ENCODE results near the gene SH3RF3. TPM values are rescaled to one million over a fixed set of nuclear protein-coding genes. Genes with fewer than 3 reads are reported as not detected.

The SH3RF3 gene
- total and polyA plus RNA-seq, 9 of the 15 experiments (the other 6 are each of a cell fraction or from before 2014, with no cell fraction given) = 0.02 TPM; not detected in 8

- Histone ChIP-seq H3K9me1 (ENCODE audit: control insufficient read depth, insufficient read depth, low read length) (no peaks in the 10 kb centered on the region), H3K27me3 (ENCODE audit: control insufficient read depth in 2 of 2, insufficient read depth in 2 of 2, low read length in 2 of 2) (peaks cover 13 to 39% of the 10 kb centered on the region in 2 experiments; a peak in 4 of 5 replicates), H4K20me1 (replicated peaks; ENCODE audit: control insufficient read depth, insufficient read depth, low read length) (no peaks in the 10 kb centered on the region), H3K79me2 (ENCODE audit: control insufficient read depth, insufficient read depth, low read length) (no peaks in the 10 kb centered on the region), H3K36me3 (ENCODE audit: control insufficient read depth, insufficient read depth, low read length) (no peaks in the 10 kb centered on the region), H3K9me3 (replicated peaks; ENCODE audit: control insufficient read depth, insufficient read depth, low read depth, low read length) (no peaks in the 10 kb centered on the region), H3K4me1 (replicated peaks in 1 of 2; ENCODE audit: control insufficient read depth in 2 of 2, insufficient read depth in 2 of 2, low read length in 2 of 2) (no peaks in the 10 kb centered on the region), H3K27ac (ENCODE audit: extremely low read depth, low read depth, low read length) (no peak overlapping the region), H3K4me3 (no peak overlapping the region), H3K9ac (ENCODE audit: insufficient read depth in 1 of 2, low read depth in 2 of 2, low read length in 2 of 2) (no peak overlapping the region), H2AFZ (ENCODE audit: low read depth, low read length) (no peak overlapping the region), H3K4me2 (ENCODE audit: insufficient read depth, low read length) (no peak overlapping the region)
- FAIRE-seq (no peak), DNase-seq (ENCODE audit: extremely low read depth in 1 of 4, low spot score in 3 of 4) (no peak), ATAC-seq (no peak)
- POLR2A ChIA-PET = no interaction called here
- under 1% methylated on average over 7 of the region's 7 CpGs for WGBS (ENCODE audit: insufficient coverage, low coverage, missing lambda C conversion rate)
- intact Hi-C loops (cut with micrococcal nuclease) (no loop called here), in situ Hi-C loops (cut with MboI) (no loop called here)
- no peak for TF ChIP-seq GTF2F1 (IDR thresholded peaks at IDR 0.05; ENCODE audit: low read depth, low read length)
- TF ChIP-seq TCF7 (IDR thresholded peaks at IDR 0.05; ENCODE audit: borderline replicate concordance) = no peak
- TF ChIP-seq NBN (IDR thresholded peaks at IDR 0.05; ENCODE audit: low read depth) = no peak
- no peak for TF ChIP-seq SOX6 (IDR thresholded peaks at IDR 0.05)
- TF ChIP-seq ZNF217 (CRISPR knock-in tag; IDR thresholded peaks at IDR 0.05) = no peak
- no peak for TF ChIP-seq MTA3 (IDR thresholded peaks at IDR 0.05; ENCODE audit: borderline replicate concordance)
- TF ChIP-seq, protein P1, sequence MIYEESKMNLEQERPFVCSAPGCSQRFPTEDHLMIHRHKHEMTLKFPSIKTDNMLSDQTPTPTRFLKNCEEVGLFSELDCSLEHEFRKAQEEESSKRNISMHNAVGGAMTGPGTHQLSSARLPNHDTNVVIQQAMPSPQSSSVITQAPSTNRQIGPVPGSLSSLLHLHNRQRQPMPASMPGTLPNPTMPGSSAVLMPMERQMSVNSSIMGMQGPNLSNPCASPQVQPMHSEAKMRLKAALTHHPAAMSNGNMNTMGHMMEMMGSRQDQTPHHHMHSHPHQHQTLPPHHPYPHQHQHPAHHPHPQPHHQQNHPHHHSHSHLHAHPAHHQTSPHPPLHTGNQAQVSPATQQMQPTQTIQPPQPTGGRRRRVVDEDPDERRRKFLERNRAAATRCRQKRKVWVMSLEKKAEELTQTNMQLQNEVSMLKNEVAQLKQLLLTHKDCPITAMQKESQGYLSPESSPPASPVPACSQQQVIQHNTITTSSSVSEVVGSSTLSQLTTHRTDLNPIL (CRISPR knock-in tag; IDR thresholded peaks at IDR 0.05) = no peak
- no peak for TF ChIP-seq NFE2L1 (tag; IDR thresholded peaks at IDR 0.05; ENCODE audit: borderline replicate concordance, low read depth)
- TF ChIP-seq ZNF24 (IDR thresholded peaks at IDR 0.05) = no peak
- no peak for TF ChIP-seq RHOXF2B (CRISPR knock-in tag; conservative IDR thresholded peaks at IDR 0.05)
- TF ChIP-seq ZBTB34 (CRISPR knock-in tag; IDR thresholded peaks at IDR 0.05) = no peak
- TF ChIP-seq, protein P2, sequence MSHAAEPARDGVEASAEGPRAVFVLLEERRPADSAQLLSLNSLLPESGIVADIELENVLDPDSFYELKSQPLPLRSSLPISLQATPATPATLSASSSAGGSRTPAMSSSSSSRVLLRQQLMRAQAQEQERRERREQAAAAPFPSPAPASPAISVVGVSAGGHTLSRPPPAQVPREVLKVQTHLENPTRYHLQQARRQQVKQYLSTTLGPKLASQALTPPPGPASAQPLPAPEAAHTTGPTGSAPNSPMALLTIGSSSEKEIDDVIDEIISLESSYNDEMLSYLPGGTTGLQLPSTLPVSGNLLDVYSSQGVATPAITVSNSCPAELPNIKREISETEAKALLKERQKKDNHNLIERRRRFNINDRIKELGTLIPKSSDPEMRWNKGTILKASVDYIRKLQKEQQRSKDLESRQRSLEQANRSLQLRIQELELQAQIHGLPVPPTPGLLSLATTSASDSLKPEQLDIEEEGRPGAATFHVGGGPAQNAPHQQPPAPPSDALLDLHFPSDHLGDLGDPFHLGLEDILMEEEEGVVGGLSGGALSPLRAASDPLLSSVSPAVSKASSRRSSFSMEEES (CRISPR knock-in tag; IDR thresholded peaks at IDR 0.05) = no peak
- TF ChIP-seq BRCA1 (IDR thresholded peaks at IDR 0.05) = no peak
- no peak for TF ChIP-seq BRCA1 (CRISPR knock-in tag; IDR thresholded peaks at IDR 0.05)
- CTCF ChIA-PET (ENCODE audit: low intra/inter-chr PET ratio) = no interaction called here
- no TSS peak for BruUV-seq (replicated peaks)
Observed at GRCh38 chr2:109147405-109147804, 18.4 kb downstream of the SH3RF3 start.
